HepG2 (cell line): ENCODE measurements around the gene NOM1. TPM values are rescaled to one million over a fixed set of nuclear protein-coding genes. Genes with fewer than 3 reads are reported as not detected.

Experiments used
- ATAD3A ChIP-seq: sonication (generic); formaldehyde crosslinking; IDR thresholded peaks from 2 replicates; pipeline ENCODE4 v1.4.0; 2020; ENCODE audit warnings: missing genetic modification reagents
- EEA1 ChIP-seq: sonication (generic); formaldehyde crosslinking; IDR thresholded peaks from 2 replicates; pipeline ENCODE4 v1.5.1; 2020; ENCODE audit warnings: mild to moderate bottlenecking, missing genetic modification reagents, borderline replicate concordance
- GATAD2A ChIP-seq: IDR thresholded peaks from 2 replicates; pipeline ENCODE4 v1.6.1; 2016
- KIAA2018 ChIP-seq: sonication (generic); formaldehyde crosslinking; IDR thresholded peaks from 2 replicates; pipeline ENCODE4 v1.5.0; 2020; ENCODE audit warnings: mild to moderate bottlenecking, missing genetic modification reagents, borderline replicate concordance
- POLR2G ChIP-seq: fragments of 200-400 bp; formaldehyde crosslinking; IDR thresholded peaks from 2 replicates; pipeline ENCODE4 v1.6.1; 2018; ENCODE audit warnings: mild to moderate bottlenecking, low read depth, low read length, moderate library complexity
- RXRA ChIP-seq: sonication (generic); formaldehyde crosslinking; IDR thresholded peaks from 2 replicates; pipeline ENCODE4 v1.5.1; 2020; ENCODE audit warnings: missing genetic modification reagents
- SP5 ChIP-seq: IDR thresholded peaks from 2 replicates; pipeline ENCODE4 v1.6.1; 2016; ENCODE audit warnings: low read depth, borderline replicate concordance
- SRSF4 ChIP-seq: fragments of 200-400 bp; formaldehyde crosslinking; IDR thresholded peaks from one replicate; pipeline ENCODE4 v1.6.1; 2018; ENCODE audit warnings: mild to moderate bottlenecking, low read depth, low read length, moderate library complexity; ENCODE audit not compliant: poor library complexity, severe bottlenecking
- STAT6 ChIP-seq: sonication (generic); formaldehyde crosslinking; IDR thresholded peaks from 2 replicates; pipeline ENCODE4 v1.4.0; 2020; ENCODE audit warnings: missing genetic modification reagents, mild to moderate bottlenecking, borderline replicate concordance
- YY1 ChIP-seq: IDR thresholded peaks from 2 replicates; pipeline ENCODE4 v1.6.1; 2011; ENCODE audit warnings: low read length, low read depth, moderate library complexity, mild to moderate bottlenecking; ENCODE audit not compliant: insufficient read depth, insufficient replicate concordance
- ZBTB1 ChIP-seq: sonication (generic); formaldehyde crosslinking; IDR thresholded peaks from 2 replicates; pipeline ENCODE4 v1.4.0; 2020; ENCODE audit warnings: missing genetic modification reagents, borderline replicate concordance
- ZBTB25 ChIP-seq: IDR thresholded peaks from 2 replicates; pipeline ENCODE4 v1.6.1; 2018; ENCODE audit warnings: missing genetic modification reagents
- ZNF558 ChIP-seq: sonication (generic); formaldehyde crosslinking; IDR thresholded peaks from 2 replicates; pipeline ENCODE4 v1.9.0; 2022; ENCODE audit warnings: mild to moderate bottlenecking, missing genetic modification reagents, borderline replicate concordance
- ZNF703 ChIP-seq: sonication (generic); formaldehyde crosslinking; IDR thresholded peaks from 2 replicates; pipeline ENCODE4 v1.5.1; 2020; ENCODE audit warnings: missing genetic modification reagents, mild to moderate bottlenecking, moderate library complexity, borderline replicate concordance
- ZNF784 ChIP-seq: sonication (generic); formaldehyde crosslinking; IDR thresholded peaks from 2 replicates; pipeline ENCODE4 v1.5.1; 2020; ENCODE audit warnings: missing genetic modification reagents, mild to moderate bottlenecking, borderline replicate concordance
- ZNF788 ChIP-seq: sonication (generic); formaldehyde crosslinking; IDR thresholded peaks from 2 replicates; pipeline ENCODE4 v1.5.0; 2020; ENCODE audit warnings: mild to moderate bottlenecking, missing genetic modification reagents, borderline replicate concordance
- polyA plus RNA-seq, 8 experiments: library from polyadenylated mRNA; depleted of rRNA in 3 of 8; stranded (reverse) in 7 of 8; unstranded in 1 of 8; fragments of >200 nt; fragmentation: Illumina TruSeq in 4 of 8; extraction: Trizol in 4 of 8; gene quantifications; 2 replicates each; pipeline versions ENCODE4 v1.2.1 to v1.2.3, GENCODE V29; 2011 to 2016; ENCODE audit warnings: low read depth in 4 of 8, missing spikeins in 1 of 8, mixed read lengths in 1 of 8; ENCODE audit not compliant: insufficient read depth in 1 of 8
- total RNA-seq, 5 experiments: library from RNA; depleted of rRNA; stranded (reverse); fragments of >200 nt; fragmentation: Illumina TruSeq; extraction: Trizol; gene quantifications; 2 replicates each; pipeline ENCODE4 v1.2.3, GENCODE V29; 2016; ENCODE audit warnings: low read depth in 1 of 5

The NOM1 gene
- total and polyA plus RNA-seq, 2 of the 13 experiments (the other 11 are each of a cell fraction or from before 2014, with no cell fraction given) = 14.2 to 26.2 TPM

- no peak for TF ChIP-seq STAT6 (CRISPR knock-in tag)
- no peak; the same call in 1 of the 2 replicates for TF ChIP-seq ZNF788
- no peak for TF ChIP-seq KIAA2018 (CRISPR knock-in tag)
- no peak for TF ChIP-seq SP5
- TF ChIP-seq ZNF784 = no peak
- no peak for TF ChIP-seq ZBTB25 (CRISPR knock-in tag)
- TF ChIP-seq ZNF558 (CRISPR knock-in tag) = peak; percentile 36; the same call in 1 of the 2 replicates
- no peak for TF ChIP-seq SRSF4
- TF ChIP-seq ZNF703 (CRISPR knock-in tag) = no peak
- no peak for TF ChIP-seq GATAD2A (CRISPR knock-in tag)
- no peak for TF ChIP-seq ZBTB1 (CRISPR knock-in tag)
- peak; percentile 34 for TF ChIP-seq YY1
- TF ChIP-seq POLR2G = peak; percentile 67
- TF ChIP-seq RXRA = no peak
- no peak for TF ChIP-seq ATAD3A (CRISPR knock-in tag)
- TF ChIP-seq EEA1 (CRISPR knock-in tag) = no peak
These were observed 61.2 kb downstream of the NOM1 start, which contains the start of gene MNX1 (continued) for GRCh38 chr7:157010588-157011332.
